OCI-LY1 (cell line): ENCODE measurements around the gene SPINK1.

Experiments used
- EZH2 ChIP-seq: fragments of 200-600 bp; sonication (generic), shearing (Covaris generic); IDR thresholded peaks from 2 replicates; pipeline ENCODE4 v1.8.0; 2017; ENCODE audit warnings: borderline replicate concordance, mixed run types, mild to moderate bottlenecking, antibody characterized with exemption, low read length, moderate library complexity, mixed read lengths
- TF ChIP-seq, protein P1 (sequence below): fragments of 200-600 bp; sonication (generic), shearing (Covaris generic); IDR thresholded peaks from 2 replicates; pipeline ENCODE4 v1.5.1; 2017; ENCODE audit warnings: mild to moderate bottlenecking, antibody characterized with exemption, low read length, moderate library complexity, mixed read lengths

DNA sequence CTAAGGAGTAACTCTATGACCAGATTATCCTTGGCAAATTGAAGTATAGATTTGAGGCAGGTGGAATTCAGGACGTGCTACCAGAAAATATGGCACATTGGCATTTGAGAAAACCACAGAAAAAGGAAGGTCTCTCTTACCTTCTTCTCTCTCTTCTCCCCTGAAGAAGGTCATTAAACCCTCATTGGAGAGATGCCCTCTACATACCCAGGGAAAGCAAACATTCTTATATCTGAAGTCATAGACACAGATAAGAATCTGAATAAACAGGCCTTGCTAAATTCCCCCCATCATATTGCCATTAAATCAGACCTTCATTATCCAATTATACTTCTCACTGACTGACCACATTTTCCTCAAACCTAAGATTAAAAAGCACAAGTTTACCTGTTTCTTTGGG is 17.8 kb downstream of the SPINK1 start:
- TF ChIP-seq, protein P1, sequence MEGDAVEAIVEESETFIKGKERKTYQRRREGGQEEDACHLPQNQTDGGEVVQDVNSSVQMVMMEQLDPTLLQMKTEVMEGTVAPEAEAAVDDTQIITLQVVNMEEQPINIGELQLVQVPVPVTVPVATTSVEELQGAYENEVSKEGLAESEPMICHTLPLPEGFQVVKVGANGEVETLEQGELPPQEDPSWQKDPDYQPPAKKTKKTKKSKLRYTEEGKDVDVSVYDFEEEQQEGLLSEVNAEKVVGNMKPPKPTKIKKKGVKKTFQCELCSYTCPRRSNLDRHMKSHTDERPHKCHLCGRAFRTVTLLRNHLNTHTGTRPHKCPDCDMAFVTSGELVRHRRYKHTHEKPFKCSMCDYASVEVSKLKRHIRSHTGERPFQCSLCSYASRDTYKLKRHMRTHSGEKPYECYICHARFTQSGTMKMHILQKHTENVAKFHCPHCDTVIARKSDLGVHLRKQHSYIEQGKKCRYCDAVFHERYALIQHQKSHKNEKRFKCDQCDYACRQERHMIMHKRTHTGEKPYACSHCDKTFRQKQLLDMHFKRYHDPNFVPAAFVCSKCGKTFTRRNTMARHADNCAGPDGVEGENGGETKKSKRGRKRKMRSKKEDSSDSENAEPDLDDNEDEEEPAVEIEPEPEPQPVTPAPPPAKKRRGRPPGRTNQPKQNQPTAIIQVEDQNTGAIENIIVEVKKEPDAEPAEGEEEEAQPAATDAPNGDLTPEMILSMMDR = no peak
- no peak for TF ChIP-seq EZH2
